ENCODE measurements around the gene KRT80.

Gene KRT80

DNA sequence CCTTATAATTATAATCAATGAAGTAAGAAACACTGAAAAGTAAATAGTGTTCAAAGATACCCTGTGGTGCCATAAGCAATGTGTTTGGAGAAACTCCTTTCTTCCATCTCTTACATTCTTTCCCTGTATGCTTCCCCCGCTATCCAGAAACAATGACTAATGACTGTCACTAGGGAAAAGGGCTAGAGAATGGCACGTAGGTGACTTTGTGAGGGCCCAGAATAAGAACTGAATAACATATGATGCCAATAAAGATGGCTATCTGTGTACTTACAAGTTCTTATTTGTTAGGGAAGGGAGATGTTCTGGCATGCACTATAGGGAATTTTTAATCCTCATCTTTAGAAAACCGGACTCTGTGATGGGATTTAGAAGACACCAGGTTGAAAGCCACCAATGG is 36.6 kb upstream of the KRT80 start:
- no peak for DNase-seq

GRCh38 chr12:52227606-52228166 is 35.9 kb upstream of the KRT80 start:
- no peak for DNase-seq

DNA sequence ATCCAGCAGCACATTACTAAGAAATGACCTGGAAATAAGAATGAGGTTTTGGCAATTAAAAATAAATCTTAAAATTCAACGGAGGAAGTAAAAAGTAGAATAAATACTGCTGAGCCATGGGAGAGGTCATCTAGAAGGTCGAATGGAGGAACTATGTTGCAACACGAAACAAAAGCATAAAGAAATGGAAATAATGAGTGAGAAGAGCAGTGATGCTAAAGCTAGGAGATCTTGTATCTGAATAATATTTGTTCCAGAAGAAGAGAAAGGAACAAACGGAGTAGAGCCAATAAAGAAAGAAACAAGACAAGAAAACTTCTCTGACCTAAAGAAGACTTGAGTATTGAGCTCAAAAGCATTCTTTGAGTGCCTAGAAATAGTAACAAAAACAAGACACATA is 34.6 kb upstream of the KRT80 start:
- no peak for DNase-seq

GRCh38 chr12:52225752-52226151 is 33.9 kb upstream of the KRT80 start:
- no peak for DNase-seq

GRCh38 chr12:52224151-52224550 is 32.3 kb upstream of the KRT80 start:
- DNase-seq = no peak

GRCh38 chr12:52223406-52224039 is 31.7 kb upstream of the KRT80 start:
- DNase-seq = no peak

- no peak for DNase-seq
These were observed 30.9 kb upstream of the KRT80 start for GRCh38 chr12:52222692-52223091.

DNA sequence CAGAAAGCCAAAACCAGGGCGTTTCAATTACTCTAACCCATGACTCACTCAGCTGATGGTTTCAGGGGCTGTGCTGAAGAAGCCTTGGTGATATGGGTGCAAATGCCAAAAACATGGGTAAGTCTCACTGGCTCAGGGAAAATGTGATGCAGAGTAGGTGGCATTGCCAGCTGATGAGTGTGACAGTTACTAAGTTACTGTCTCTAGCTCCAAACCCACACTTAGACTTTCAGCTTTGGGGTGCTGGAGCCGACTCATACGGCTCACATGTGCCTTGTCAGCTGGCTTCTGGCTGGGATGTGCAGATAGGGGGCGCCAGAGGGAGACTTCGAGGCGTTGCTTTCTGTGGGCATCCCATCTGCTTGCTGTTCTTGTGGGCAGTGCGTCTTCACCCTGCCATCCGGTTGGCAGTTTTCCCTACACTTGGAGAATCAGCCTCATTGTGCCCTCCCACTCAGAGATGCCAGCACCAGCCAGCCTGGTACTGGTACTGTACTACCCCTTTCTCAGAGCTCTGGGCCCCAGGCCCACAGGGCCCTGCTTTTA is 30.2 kb upstream of the KRT80 start:
- peak; percentile 50 for DNase-seq

DNA sequence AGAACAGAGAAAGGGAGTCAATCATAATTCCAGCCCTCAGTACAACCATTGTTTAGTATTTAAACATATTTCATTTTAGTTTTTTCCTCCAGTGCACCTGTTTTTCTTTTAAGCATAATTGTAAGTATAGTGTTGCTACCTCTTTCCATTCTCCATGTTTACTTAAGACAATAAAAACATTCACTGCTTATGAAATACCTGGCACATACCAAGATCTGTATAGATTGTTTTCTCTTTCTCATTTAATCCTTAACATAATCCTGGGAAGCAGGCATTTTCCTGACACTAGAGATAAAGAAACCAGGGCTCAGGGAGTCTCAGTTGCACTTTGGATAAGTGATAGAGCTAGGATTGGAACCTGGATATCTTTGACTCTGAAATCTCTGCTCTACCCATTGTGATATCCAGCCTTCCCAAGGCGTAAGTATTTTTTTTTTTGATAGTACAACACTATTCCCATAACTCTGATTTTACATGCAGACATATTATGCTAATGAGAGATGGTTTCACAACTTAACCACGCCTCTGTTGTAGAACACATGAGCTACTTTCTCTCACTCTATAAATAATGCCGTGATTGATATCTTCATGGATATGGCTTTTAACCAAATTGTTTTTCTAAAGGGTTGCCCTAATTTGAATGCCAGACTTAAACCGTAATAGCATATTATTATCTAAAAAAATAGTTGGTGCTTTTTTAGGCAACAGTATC is 29.4 kb upstream of the KRT80 start:
- DNase-seq = no peak

- DNase-seq = no peak
These were observed 28.7 kb upstream of the KRT80 start for GRCh38 chr12:52220477-52220876.

DNA sequence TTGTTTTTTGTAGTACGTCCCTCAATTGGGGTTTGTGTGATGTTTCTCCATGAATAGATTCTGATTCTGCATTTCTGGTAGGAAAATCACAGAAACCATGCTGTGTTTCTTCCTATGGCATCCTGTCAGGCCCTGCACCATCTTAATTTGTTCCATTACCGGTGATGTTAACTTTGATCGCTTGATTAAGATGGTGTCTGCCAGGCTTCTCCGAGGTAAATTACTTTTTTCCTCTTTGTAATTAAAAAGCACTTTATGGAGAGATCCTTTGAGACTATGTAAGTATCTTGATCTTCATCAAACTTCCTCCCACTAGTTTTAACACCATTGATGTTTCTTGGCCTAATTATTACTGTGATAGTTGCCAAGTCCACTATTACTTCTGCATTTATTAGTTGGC is 26.2 kb upstream of the KRT80 start:
- no peak for DNase-seq

DNA sequence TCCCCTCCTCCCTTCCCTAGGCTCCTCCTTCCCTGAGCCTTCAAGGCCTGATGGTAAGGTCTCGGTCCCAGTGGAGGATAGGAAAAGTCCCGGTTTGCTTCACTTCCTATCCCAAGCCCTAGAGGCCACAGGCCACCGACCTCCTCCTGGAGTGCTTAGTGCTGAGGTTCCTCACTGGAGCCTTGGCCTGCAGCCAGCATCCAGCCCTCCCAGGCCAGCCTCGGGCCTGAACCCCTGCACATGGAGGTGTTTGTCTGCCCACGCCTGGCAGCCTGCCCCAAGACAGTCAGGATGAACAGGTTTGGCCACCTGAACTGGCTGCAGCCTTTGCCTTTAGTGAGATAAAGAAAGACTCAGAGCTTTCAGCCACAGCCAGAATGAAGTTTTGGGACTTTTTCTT is 25.4 kb upstream of the KRT80 start:
- no peak for DNase-seq

GRCh38 chr12:52216807-52217206 is 25.0 kb upstream of the KRT80 start:
- no peak for DNase-seq

DNA sequence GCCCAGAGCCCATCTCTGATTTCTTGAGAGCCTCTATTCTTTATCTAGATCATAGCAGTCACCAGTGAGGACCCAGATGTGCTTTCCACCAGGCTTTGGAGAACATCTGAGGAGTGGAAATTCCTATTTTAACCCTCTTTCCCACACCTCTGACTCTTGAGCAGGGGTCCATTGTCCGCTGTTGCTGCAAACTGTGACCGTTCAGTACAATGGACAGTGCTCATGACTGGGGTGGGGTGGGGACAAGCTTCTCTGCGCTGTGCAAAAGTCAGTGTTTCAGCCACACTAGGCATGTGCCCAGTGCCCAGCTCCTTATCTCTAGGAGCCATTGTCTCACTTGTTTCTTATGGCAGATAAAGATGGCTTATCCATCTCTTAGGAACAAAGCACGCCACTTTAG is 24.3 kb upstream of the KRT80 start:
- peak; percentile 3 for DNase-seq

DNA sequence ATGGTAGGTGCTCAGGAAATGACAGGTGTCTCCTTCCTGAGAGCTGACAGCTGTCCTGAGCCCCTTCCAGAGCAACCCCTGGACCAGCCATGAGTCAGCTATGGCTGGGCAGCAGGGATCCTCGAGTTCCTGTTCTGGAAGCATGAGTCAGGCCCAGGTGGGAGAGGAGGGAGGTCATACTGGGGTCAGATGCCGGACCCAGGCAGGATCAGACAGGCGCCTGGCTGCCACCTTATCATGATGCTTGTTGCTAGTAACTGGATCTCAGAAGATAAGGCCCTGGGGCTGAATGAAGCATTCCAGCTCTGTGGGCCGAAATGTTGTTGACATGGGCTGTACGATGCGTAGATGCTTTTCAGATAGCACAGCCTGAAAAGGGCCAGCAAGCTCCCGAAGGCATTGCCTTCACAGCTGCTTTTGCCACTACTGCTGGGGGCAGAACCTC is 23.8 kb upstream of the KRT80 start:
- peak; percentile 17 for DNase-seq

- peak; percentile 11 for DNase-seq
These were observed 22.6 kb upstream of the KRT80 start for GRCh38 chr12:52214421-52214802.

GRCh38 chr12:52213564-52214420 is 22.0 kb upstream of the KRT80 start:
- DNase-seq = peak; percentile 65

- no peak for DNase-seq
These were observed 21.1 kb upstream of the KRT80 start for GRCh38 chr12:52212701-52213563.

DNA sequence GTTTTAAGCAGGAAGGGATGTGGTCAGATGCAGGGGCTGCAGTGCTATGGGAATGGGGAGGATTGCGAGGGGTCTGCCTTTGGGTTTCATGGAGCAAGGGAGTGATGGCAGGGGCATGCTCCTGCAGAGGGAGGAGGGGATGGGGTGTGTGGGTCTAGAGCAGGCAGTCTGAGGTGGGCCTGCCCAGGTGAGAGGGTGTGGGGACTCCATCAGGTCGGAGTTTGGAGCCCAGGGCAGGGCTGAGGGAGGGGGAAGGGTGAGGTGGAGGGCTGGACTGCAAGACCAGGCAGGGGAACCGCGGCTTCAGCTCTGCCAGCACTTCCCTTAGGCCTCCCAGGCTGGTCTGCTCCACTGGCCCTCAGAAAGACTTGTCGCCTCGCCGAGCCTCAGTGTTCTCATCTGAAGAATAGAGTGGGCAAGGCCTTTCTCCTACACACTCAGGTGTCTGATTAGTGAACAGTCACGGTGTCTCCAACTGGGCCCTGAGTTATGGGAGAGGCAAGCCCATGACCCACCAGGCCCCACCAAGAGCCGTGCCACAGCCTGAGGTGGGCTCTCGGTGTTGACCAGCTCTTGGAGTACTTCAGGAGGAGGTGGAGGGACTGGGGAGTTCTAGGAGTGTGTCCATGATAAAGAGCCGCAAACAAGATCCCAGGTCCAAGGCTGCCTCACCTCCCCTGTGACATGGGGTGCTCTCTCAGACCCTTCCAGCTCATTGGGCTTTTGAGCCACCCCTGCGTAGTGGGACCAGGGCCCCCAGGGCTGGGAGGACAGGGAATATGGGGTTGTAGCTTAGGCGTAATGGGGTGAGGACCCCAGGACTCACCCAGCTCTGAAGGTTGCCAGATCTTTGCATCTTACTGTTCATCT is 20.1 kb upstream of the KRT80 start:
- peak; percentile 5 for DNase-seq

DNA sequence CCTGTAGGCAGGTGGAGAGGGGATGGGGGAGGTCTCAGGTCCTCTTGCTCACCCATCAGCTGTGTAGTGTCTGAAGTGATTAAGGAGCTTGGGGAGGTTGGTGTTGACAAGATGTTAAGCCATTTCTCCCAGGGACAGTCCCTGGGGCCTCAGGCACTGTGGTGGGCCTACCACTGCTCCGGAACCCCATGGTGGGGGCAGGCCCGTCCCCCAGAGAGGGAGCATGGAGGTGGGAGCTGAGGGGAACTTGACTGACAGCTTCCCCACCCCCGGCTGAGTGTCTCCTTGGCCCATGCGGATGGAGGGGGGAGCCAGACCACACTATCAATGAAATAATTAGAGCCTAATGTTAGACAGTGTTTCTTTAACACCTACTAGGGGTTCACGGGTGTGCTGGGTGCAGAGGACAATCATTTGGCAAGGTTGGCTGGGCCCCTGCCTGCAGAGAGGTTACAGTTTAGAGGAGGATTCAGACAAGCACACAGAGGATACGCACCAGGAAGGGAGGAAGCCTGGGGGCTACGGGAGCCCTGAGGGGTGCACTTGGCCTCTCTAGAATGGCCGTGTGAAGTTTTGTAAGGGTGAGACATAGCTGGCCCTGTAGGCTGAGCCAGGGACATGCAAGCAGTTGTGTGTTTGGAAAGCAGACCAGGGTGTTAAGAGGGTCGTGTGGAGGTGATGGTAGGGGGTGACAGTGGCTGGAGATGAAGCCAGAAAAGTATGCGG is 19.3 kb upstream of the KRT80 start:
- peak; percentile 5 for DNase-seq

Measured in CD4-positive, alpha-beta T cell treated with Interleukin-15 for 1 hour (primary cell).